Measurements from ENCODE around the gene SIN3B.

DNA sequence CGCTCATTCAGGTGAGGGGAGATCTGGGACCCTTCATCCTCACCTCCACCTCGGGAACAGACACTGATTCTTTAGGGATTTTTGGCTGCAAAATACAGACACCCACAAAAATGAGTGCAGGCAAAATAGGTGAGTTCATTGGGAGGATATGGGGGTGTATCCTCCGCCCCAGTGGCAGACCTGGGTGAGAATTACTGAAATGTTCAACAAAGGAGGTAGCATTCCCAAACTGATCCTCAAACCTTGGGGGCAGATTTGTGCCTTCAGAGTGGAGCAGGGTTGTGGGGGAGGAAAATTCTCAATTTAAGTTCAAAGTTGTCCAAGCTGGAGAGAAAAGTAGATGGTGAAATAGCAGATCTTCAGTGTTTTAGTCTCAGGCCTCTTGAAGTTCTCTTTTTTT is 31.3 kb upstream of the SIN3B start:
- TF ChIP-seq, protein P1, sequence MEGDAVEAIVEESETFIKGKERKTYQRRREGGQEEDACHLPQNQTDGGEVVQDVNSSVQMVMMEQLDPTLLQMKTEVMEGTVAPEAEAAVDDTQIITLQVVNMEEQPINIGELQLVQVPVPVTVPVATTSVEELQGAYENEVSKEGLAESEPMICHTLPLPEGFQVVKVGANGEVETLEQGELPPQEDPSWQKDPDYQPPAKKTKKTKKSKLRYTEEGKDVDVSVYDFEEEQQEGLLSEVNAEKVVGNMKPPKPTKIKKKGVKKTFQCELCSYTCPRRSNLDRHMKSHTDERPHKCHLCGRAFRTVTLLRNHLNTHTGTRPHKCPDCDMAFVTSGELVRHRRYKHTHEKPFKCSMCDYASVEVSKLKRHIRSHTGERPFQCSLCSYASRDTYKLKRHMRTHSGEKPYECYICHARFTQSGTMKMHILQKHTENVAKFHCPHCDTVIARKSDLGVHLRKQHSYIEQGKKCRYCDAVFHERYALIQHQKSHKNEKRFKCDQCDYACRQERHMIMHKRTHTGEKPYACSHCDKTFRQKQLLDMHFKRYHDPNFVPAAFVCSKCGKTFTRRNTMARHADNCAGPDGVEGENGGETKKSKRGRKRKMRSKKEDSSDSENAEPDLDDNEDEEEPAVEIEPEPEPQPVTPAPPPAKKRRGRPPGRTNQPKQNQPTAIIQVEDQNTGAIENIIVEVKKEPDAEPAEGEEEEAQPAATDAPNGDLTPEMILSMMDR (IDR thresholded peaks at IDR 0.05; ENCODE audit: poor library complexity, severe bottlenecking), result no peak
- no peak for TF ChIP-seq EP300 (conservative IDR thresholded peaks at IDR 0.05; ENCODE audit: poor library complexity, severe bottlenecking)
- no peak for TF ChIP-seq EZH2 (IDR thresholded peaks at IDR 0.05; ENCODE audit: borderline replicate concordance, insufficient read depth, low read length, poor library complexity, severe bottlenecking)
- TF ChIP-seq, protein P2, sequence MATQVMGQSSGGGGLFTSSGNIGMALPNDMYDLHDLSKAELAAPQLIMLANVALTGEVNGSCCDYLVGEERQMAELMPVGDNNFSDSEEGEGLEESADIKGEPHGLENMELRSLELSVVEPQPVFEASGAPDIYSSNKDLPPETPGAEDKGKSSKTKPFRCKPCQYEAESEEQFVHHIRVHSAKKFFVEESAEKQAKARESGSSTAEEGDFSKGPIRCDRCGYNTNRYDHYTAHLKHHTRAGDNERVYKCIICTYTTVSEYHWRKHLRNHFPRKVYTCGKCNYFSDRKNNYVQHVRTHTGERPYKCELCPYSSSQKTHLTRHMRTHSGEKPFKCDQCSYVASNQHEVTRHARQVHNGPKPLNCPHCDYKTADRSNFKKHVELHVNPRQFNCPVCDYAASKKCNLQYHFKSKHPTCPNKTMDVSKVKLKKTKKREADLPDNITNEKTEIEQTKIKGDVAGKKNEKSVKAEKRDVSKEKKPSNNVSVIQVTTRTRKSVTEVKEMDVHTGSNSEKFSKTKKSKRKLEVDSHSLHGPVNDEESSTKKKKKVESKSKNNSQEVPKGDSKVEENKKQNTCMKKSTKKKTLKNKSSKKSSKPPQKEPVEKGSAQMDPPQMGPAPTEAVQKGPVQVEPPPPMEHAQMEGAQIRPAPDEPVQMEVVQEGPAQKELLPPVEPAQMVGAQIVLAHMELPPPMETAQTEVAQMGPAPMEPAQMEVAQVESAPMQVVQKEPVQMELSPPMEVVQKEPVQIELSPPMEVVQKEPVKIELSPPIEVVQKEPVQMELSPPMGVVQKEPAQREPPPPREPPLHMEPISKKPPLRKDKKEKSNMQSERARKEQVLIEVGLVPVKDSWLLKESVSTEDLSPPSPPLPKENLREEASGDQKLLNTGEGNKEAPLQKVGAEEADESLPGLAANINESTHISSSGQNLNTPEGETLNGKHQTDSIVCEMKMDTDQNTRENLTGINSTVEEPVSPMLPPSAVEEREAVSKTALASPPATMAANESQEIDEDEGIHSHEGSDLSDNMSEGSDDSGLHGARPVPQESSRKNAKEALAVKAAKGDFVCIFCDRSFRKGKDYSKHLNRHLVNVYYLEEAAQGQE (IDR thresholded peaks at IDR 0.05; ENCODE audit: borderline replicate concordance), result no peak
- no peak for TF ChIP-seq RAD21 (conservative IDR thresholded peaks at IDR 0.05)
- no peak for TF ChIP-seq POLR2AphosphoS5 (IDR thresholded peaks at IDR 0.05)
- no peak for TF ChIP-seq TAF1 (IDR thresholded peaks at IDR 0.05; ENCODE audit: low read depth)
- TF ChIP-seq SMC3 (conservative IDR thresholded peaks at IDR 0.05; ENCODE audit: poor library complexity), result no peak
